GM18519 (cell line): Measurements from ENCODE around the gene IGSF21.

Experiments
- ATAC-seq: cut with Tn5 transposase; IDR thresholded peaks from one replicate; pipeline ENCODE4 v1.9.1; 2021; ENCODE audit warnings: mild to moderate bottlenecking, moderate library complexity; ENCODE audit not compliant: unreplicated experiment, low FRiP score

Gene IGSF21

GRCh38 chr1:18285538-18285924 is 177.9 kb downstream of the IGSF21 start:
- ATAC-seq: no peak

- ATAC-seq: no peak
These were observed 181.1 kb downstream of the IGSF21 start for GRCh38 chr1:18288722-18289121.

DNA sequence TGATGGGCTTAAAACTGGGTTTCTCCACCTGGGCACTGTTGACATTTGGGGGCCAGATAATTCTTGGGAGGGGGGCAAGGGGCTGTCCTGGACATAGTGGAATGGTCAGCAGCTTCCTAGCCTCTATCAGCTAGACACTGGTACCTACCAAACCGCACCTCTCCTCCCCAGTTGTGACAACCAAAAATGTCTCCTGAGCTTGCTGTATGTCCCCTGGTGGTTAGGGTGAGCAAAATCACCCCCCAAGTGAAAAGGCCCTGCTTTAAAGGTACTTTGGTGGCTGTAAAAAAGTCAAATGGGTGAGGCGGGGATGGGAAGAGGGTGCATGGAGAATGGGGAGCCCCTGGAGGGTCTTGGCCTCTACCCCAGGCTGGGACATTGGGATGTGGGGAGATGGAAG is 182.0 kb downstream of the IGSF21 start:
- no peak for ATAC-seq

DNA sequence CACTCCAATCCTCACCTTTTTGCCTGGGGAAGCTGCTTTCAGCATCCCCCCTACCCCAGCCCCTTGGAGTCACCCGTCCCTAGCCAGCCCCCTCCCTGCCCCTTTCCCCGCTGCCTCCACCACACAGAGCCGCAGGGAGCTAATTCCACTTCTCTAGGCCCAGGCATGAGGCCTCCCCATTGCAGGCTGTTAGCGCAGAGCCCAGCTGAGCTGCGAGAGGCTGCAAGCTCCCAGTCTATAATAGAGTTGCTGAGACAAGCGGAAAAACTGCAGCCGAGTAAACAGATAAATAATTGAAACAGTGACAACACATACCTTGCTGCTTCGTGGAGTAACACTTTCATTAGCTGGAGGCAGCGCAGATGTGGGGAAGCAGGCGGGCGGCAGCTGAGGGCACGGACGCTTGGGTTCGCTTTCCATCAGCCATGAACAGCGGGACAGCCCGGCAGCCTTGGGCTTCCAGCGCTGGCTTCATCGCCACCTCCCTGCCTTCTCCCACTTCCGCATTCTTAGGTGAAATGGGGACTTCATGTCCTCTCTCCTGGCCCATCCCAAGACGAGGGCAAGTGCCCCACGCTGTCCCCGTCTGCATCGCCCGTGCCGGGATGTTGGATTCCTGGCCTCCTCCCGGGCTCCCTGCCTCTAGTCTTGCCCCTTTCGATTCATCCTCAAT is 183.3 kb downstream of the IGSF21 start:
- no peak for ATAC-seq

DNA sequence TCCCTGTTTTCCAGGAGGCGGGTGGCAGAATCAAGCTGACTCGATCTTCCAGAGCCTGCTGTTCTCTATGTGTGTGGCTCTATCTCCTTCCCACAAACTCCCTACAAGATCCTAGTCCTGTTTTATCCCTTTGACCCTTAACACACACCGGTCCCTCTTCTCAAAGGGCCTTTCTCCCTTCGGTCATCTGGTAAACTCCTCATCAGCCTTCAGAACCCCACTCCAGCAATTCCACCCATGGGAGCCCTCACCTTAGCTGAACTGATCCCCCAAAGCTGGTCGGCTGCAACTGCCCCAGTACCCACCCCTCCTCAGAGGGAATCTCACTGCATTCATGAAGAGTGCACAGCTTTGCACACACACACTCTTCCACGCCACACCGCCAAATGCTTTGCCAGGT is 184.9 kb downstream of the IGSF21 start:
- ATAC-seq: no peak

GRCh38 chr1:18293291-18293690 is 185.7 kb downstream of the IGSF21 start:
- ATAC-seq: no peak

GRCh38 chr1:18294437-18295176 is 187.0 kb downstream of the IGSF21 start:
- ATAC-seq: no peak

DNA sequence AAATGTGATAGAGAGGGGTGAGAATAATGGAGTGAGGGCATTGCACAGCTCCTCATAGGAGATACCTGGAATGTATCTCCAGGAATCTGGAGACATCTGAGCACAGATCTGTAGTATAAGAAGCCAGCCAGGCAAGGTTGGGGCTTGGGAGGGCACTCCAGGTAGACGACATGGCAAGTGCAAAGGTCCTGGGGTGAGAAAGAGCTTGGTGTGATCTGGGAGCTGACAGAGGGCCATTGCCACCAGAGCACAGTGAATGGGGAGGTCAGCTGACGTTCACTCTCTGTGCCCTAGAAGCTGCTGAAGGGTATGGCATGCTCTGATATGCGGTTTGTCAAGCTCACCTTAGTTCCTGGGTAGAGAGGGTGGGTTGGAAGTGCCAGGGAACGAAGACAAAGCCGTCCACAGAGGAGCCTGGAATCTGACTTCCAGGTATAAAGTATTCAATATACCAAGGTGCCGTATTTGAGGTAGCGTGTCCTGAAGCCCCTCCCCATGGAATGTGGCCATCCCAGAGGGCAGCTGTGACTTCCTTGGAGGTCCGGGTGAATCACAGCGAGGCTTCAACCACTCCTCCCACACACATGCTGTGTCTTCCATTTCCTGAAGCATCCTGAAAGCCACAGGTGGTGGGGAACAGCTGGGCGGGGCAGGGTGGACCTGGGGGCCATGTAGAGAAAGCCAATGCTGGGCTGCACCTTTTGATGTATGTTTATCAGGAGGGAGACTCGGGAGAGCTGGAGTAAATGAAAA is 190.5 kb downstream of the IGSF21 start:
- no peak for ATAC-seq

DNA sequence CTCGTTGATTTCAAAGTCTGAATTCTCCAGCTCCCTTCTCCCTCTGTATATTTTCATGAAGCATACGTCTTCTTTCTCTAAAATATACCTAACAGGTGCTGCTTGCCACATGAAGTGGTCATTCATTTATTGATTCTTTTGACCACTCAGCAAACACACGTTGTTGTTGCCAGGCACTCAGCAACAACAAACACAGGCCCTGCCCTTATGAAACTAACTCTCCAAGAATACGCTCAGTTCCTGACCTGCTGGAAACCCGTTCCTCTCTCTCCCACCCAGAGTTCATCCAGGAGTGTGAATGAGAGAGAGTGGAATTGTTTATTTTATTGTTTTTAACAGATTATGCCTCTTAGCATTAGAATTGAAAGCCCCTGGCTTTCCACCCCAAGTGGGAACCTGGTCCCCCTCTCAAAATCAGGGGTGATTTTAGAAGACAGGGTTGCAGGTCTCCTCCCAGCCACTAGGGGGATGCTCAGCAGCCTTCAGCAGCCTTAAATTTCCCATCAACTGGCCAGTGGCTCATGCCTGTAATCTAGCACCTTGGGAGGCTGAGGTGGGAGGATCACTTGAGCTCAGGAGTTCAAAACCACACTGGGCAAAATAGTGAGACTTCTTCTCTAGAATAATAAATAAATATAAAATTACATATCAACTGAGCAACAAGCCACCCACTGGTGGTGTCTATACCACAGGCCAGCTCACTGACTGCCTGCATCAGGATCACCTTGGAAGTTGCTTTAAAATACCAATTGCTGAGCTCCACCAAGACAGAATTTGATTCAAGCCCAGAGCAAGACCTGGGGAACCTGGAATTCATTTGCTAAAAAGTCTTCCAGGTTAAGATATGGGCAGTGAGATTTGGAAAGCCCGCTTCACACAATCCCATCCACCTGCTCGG is 192.1 kb downstream of the IGSF21 start:
- ATAC-seq: no peak

- no peak for ATAC-seq
These were observed 192.8 kb downstream of the IGSF21 start for GRCh38 chr1:18300376-18300775.

GRCh38 chr1:18302788-18303413 is 195.3 kb downstream of the IGSF21 start:
- no peak for ATAC-seq

DNA sequence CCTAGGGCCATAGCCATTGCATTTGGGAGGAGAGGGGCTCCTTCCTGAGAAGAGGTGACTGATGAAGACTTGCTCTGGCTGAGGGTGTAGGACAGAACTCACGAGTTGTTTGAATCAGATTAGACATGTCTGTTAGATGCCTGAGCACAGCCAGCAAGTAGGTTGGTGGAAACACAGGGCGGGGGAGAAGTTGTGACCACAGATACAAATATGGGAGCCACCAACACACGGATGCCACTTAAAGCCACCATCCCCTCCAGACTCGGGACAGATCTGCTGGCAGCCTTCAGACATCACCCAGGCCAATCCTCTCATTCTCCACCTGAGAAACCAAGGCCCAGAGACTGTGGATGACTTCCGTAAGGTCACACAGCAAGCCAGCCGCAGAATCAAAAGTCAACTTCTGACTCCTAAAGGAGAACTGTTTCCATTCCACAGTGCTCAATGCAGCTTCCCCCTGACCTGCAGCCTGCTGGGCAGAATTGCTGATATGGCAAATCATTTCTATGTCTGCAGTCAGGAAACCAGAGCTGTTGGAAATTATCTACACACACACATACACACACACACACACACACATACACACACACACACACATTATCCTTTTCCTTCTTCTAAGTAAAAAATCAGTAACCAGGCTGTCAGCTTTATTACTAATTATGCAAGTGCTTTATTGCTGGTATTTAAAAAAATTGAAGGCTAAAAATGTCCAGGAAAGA is 196.7 kb downstream of the IGSF21 start:
- ATAC-seq: no peak

GRCh38 chr1:18305182-18305795 is 197.7 kb downstream of the IGSF21 start:
- ATAC-seq: no peak

DNA sequence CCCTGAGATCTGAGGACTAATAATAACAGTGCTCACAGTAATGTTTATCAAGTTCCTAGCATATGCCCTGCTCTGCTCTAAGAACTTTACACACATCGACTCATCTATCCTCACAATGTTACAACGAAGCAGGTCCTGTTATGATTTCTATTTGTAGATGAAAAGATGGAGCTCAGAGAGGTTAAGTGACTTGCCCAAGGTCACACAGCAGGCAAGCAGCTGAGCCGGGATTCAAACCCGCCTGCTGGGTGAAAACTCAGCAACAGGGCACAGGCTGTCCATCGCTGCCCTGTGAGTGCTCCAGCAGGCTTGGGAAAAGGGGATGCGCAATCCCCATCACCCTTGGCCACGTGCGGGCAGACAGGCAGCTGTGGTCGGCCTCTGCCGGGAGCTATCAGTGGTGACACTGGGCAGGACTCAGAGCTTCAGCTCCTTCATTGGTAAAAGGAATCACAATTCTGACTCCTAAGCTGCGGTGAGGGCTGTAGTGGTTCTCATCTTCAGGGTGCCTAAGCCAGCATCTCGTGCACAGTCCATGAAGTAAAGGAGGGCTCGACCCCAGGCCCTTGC is 199.8 kb downstream of the IGSF21 start:
- ATAC-seq: no peak

- no peak for ATAC-seq
These were observed 202.1 kb downstream of the IGSF21 start for GRCh38 chr1:18309552-18310155.

DNA sequence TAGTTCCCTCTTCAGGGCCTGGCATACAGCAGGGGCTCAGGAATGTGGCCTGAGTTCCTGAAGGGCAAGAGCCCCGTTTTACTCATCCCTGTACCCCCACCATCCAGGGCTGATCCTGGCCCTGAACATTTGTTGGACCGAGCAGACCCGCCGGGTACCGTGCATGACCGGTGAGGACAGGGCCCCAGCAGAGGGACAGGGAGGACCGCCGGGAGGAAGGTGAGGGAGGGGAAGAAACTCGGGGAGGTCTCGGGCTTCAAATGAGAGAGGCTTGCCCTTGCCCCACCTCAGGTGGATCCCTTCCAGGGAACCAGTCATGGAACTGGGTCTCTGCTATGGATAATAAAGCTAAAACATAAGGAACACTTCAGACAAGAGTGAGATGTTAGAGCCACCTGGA is 205.4 kb downstream of the IGSF21 start:
- no peak for ATAC-seq

DNA sequence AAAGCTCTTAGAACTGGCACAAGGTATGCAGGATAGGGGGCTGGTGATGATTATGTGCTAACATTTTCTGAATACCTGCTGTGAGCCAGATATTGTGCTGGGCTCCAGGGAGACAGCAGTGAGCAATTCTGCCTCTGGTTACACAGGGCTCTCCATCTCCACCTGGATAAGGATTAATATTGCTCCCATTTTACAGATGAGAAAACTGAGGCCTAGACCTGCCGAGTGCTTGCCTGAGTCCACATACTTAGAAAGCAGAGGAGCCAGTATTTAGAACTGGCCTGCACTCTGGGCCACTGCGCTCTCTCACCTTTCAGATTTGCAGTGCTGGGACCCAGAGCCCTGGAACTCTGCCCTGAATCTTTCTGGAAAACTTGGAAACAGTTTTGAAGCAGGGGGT is 205.9 kb downstream of the IGSF21 start:
- ATAC-seq: no peak

GRCh38 chr1:18314399-18314798 is 206.8 kb downstream of the IGSF21 start:
- no peak for ATAC-seq
